OCI-LY7 (cell line): Measurements from ENCODE around the gene CRTC2. TPM values are rescaled to one million over a fixed set of nuclear protein-coding genes. Genes with fewer than 3 reads are reported as not detected.

Source experiments
- BruUV-seq: library from RNA; stranded (reverse); fragments of 400-500 nt; replicated peaks from 2 replicates; lab custom pipeline; 2021; lab: Mats Ljungman, UMichigan
- CTCF ChIA-PET: fragments of 300-600 bp; sonication (Branson Sonifier 250); formaldehyde crosslinking; loops from one replicate; lab custom pipeline; 2022; ENCODE audit warnings: antibody characterized with exemption; ENCODE audit not compliant: unreplicated experiment; lab: Charles Lee
- POLR2A ChIA-PET: fragments of 300-600 bp; sonication (Branson Sonifier 250); formaldehyde crosslinking; loops from one replicate; lab custom pipeline; 2022; ENCODE audit warnings: antibody characterized with exemption; lab: Charles Lee
- DNase-seq: peaks from one replicate; pipeline ENCODE4 v3.0.0-alpha.2; 2015; ENCODE audit warnings: low spot score
- H2AFZ ChIP-seq: fragments of 200-600 bp; sonication (generic), shearing (Covaris generic); 2 replicates; pipeline ENCODE4 v1.6.1; 2014; ENCODE audit warnings: mild to moderate bottlenecking, antibody characterized with exemption, low read length, moderate library complexity
- H3K27ac ChIP-seq: fragments of 200-600 bp; sonication (generic); 2 replicates; pipeline ENCODE4 v1.5.1; 2014; ENCODE audit warnings: mixed run types, low read depth, mild to moderate bottlenecking, moderate library complexity, low read length, inconsistent platforms; ENCODE audit not compliant: poor library complexity, severe bottlenecking
- H3K36me3 ChIP-seq: fragments of 200-600 bp; sonication (generic); 2 replicates; pipeline ENCODE4 v1.6.1; 2014; ENCODE audit warnings: mild to moderate bottlenecking, antibody characterized with exemption, low read length, moderate library complexity, mixed read lengths; ENCODE audit not compliant: insufficient read depth
- H3K4me1 ChIP-seq: fragments of 200-600 bp; sonication (generic); 2 replicates; pipeline ENCODE4 v1.5.1; 2014; ENCODE audit warnings: mild to moderate bottlenecking, low read length; ENCODE audit not compliant: insufficient read depth, poor library complexity, severe bottlenecking
- H3K4me2 ChIP-seq: fragments of 200-600 bp; sonication (generic); 2 replicates; pipeline ENCODE4 v1.6.1; 2014; ENCODE audit warnings: mild to moderate bottlenecking, low read length
- H3K4me3 ChIP-seq: fragments of 200-600 bp; sonication (generic); 2 replicates; pipeline ENCODE4 v1.5.1; 2014; ENCODE audit warnings: mild to moderate bottlenecking, low read depth, low read length; ENCODE audit not compliant: poor library complexity, severe bottlenecking
- H3K79me2 ChIP-seq: fragments of 200-600 bp; sonication (generic); 2 replicates; pipeline ENCODE4 v1.6.1; 2016; ENCODE audit warnings: low read depth, mild to moderate bottlenecking, low read length, moderate library complexity, mixed read lengths; ENCODE audit not compliant: insufficient read depth
- H3K9me2 ChIP-seq: fragments of 200-600 bp; sonication (generic); 2 replicates; pipeline ENCODE4 v1.6.1; 2016; ENCODE audit warnings: mild to moderate bottlenecking, low read length, mixed read lengths; ENCODE audit not compliant: insufficient read depth
- H3K9me3 ChIP-seq: fragments of 200-600 bp; sonication (generic); 2 replicates; pipeline ENCODE4 v1.6.1; 2014; ENCODE audit warnings: mild to moderate bottlenecking, mixed run types, low read length, mixed read lengths
- H4K20me1 ChIP-seq: fragments of 200-600 bp; sonication (generic); 2 replicates; pipeline ENCODE4 v1.6.1; 2014; ENCODE audit warnings: mild to moderate bottlenecking, antibody characterized with exemption, low read length, moderate library complexity, mixed read lengths; ENCODE audit not compliant: insufficient read depth
- EZH2phosphoT487 ChIP-seq: fragments of 200-600 bp; sonication (generic); IDR thresholded peaks from 2 replicates; pipeline ENCODE4 v1.6.1; 2018; ENCODE audit warnings: low read depth, borderline replicate concordance, mild to moderate bottlenecking, mixed run types, antibody characterized with exemption, low read length, moderate library complexity, mixed read lengths
- intact Hi-C: fragments of 100-400 bp; cut with micrococcal nuclease; formaldehyde crosslinking; loops from one replicate; pipeline ENCODE4 v1.10.0; 2022; ENCODE audit not compliant: unreplicated experiment
- total RNA-seq, 2 experiments: library from RNA; depleted of rRNA in 1 of 2; stranded (reverse); fragments of >200 nt in 1 of 2; shearing (Covaris generic) in 1 of 2; gene quantifications; 2 replicates each; pipeline ENCODE4 v1.2.3, GENCODE V29; 2014 to 2022
- TF ChIP-seq, protein P1 (sequence below): fragments of 200-600 bp; sonication (generic); conservative IDR thresholded peaks from 2 replicates; pipeline ENCODE4 v1.5.1; 2014; ENCODE audit warnings: mild to moderate bottlenecking, antibody characterized with exemption, low read length, moderate library complexity, mixed read lengths

The CRTC2 gene
- total RNA-seq, 2 experiments from 2014 or later = 15.6 to 65.6 TPM

DNA sequence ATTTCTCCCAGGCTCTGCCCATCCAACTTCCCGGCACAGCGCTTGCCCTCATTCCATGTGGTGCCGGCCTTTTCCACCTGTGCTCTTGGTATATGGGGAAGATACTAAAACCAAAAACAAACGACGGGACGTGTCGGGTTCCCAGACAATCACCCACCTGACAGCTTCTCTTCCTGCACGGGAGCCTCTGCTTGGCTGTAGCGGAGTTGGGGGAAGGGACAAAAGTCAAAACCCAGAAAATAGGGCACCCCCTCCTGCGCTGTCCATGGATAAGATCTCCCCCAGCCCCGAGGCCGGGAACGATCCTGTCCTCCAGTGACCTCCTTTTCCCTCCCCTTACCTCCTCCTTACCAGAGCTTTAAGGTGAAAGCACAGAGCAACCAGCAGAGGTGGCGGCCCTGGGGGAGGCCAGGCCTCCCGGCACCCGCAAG is 18.4 kb upstream of the CRTC2 start:
- H3K4me2 ChIP-seq = peak overlapping the region; percentile 82
- no peaks in the 10 kb centered on the region for H3K9me2 ChIP-seq
- no peak for DNase-seq
- ChIA-PET CTCF (interaction anchor here (1.6 kb wide), 1 partner anchor 14 kb away, joined by 4 read pairs; the partner anchor contains the start of gene SLC39A1), POLR2A (interaction anchor here (0.6 to 5.1 kb wide), 8 partner anchors 10 to 343 kb away, joined by 3 to 54 read pairs (median 6); partner anchors contain the start of genes CHTOP, CREB3L4, GATAD2B and SLC39A1)
- H3K9me3 ChIP-seq = no peaks in the 10 kb centered on the region
- no peaks in the 10 kb centered on the region for H4K20me1 ChIP-seq
- peaks cover 28% of the 10 kb centered on the region for H3K4me1 ChIP-seq
- BruUV-seq = no TSS peak
- peak overlapping the region; percentile 58 for H3K27ac ChIP-seq
- peaks cover 37% of the 10 kb centered on the region for H3K79me2 ChIP-seq
- TF ChIP-seq, protein P1, sequence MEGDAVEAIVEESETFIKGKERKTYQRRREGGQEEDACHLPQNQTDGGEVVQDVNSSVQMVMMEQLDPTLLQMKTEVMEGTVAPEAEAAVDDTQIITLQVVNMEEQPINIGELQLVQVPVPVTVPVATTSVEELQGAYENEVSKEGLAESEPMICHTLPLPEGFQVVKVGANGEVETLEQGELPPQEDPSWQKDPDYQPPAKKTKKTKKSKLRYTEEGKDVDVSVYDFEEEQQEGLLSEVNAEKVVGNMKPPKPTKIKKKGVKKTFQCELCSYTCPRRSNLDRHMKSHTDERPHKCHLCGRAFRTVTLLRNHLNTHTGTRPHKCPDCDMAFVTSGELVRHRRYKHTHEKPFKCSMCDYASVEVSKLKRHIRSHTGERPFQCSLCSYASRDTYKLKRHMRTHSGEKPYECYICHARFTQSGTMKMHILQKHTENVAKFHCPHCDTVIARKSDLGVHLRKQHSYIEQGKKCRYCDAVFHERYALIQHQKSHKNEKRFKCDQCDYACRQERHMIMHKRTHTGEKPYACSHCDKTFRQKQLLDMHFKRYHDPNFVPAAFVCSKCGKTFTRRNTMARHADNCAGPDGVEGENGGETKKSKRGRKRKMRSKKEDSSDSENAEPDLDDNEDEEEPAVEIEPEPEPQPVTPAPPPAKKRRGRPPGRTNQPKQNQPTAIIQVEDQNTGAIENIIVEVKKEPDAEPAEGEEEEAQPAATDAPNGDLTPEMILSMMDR = no peak
- TF ChIP-seq EZH2phosphoT487 = no peak
- H2AFZ ChIP-seq = peak overlapping the region; percentile 83; the same call in 1 of the 2 replicates
- peaks cover 42% of the 10 kb centered on the region for H3K36me3 ChIP-seq
- intact Hi-C loops = loop anchor here (1.0 to 2.0 kb wide), 2 partner anchors 10 to 54 kb away; partner anchors contain the start of genes CREB3L4 and GATAD2B
- H3K4me3 ChIP-seq = peak overlapping the region; percentile 86

DNA sequence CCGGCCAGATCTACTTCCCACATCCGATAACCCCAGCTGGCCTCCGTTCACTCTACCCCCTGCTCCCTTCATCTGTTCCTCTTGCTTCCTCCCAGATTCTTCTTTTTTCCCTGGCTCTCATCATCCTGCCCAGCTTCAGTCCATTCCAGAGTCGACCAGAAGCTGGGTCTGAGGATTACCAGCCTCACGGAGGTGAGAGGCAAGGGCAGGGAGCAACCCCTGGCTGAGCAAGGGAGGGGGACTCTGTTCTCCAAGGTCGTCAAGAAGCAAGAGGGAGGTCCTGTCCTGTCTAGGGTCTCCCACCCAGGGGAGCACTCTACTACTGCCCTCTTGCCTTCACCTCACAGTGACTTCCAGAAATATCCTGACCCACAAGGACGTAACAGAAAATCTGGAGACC is 15.1 kb upstream of the CRTC2 start:
- Histone ChIP-seq H4K20me1 (no peaks in the 10 kb centered on the region), H3K9me2 (no peaks in the 10 kb centered on the region), H3K9me3 (no peaks in the 10 kb centered on the region), H3K4me1 (peaks cover 30% of the 10 kb centered on the region), H3K27ac (no peak overlapping the region), H3K36me3 (peaks cover 42% of the 10 kb centered on the region), H2AFZ (no peak overlapping the region), H3K79me2 (peaks cover 32% of the 10 kb centered on the region), H3K4me3 (no peak overlapping the region), H3K4me2 (no peak overlapping the region)
- TF ChIP-seq, protein P1 = no peak
- TF ChIP-seq EZH2phosphoT487 = no peak
- POLR2A ChIA-PET = no interaction called here
- no peak for DNase-seq
- BruUV-seq = no TSS peak
- intact Hi-C loops = no loop called here
- CTCF ChIA-PET = no interaction called here

DNA sequence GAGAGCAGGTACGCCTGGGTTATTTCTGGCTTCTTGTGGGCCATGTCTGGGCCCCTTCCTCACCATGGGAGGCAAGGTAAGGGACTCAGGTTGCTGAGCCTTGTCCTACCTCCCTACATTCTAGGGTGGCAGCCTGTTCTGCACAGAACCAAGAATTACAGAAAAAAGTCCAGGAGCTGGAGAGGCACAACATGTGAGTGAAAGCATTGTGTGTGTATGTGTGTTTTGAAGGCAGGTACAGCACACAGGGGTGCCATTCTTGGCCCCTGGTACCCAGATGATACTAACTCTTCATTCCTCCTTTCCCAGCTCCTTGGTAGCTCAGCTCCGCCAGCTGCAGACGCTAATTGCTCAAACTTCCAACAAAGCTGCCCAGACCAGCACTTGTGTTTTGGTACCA is 14.7 kb upstream of the CRTC2 start:
- no peak for DNase-seq
- Histone ChIP-seq H4K20me1 (no peaks in the 10 kb centered on the region), H3K4me3 (no peak overlapping the region), H3K4me1 (peaks cover 32% of the 10 kb centered on the region), H3K4me2 (no peak overlapping the region), H2AFZ (no peak overlapping the region), H3K27ac (no peak overlapping the region), H3K36me3 (peaks cover 42% of the 10 kb centered on the region), H3K9me3 (no peaks in the 10 kb centered on the region), H3K9me2 (no peaks in the 10 kb centered on the region), H3K79me2 (peaks cover 31% of the 10 kb centered on the region)
- BruUV-seq = no TSS peak
- no peak for TF ChIP-seq EZH2phosphoT487
- TF ChIP-seq, protein P1 = no peak
- intact Hi-C loops = no loop called here
- CTCF ChIA-PET = no interaction called here
- POLR2A ChIA-PET = no interaction called here
